HepG2 (cell line): Measurements from ENCODE around the gene KLHL21. TPM values are rescaled to one million over a fixed set of nuclear protein-coding genes. Genes with fewer than 3 reads are reported as not detected.
A peak's percentile ranks its signal among the peaks of the same experiment; 100 is the strongest.

Source experiments
- FOXA3 ChIP-seq: IDR thresholded peaks from 2 replicates; pipeline ENCODE4 v1.6.1; 2016; ENCODE audit warnings: missing genetic modification reagents, missing compliant biosample characterization
- FOXO4 ChIP-seq: sonication (generic); formaldehyde crosslinking; conservative IDR thresholded peaks from 2 replicates; pipeline ENCODE4 v1.8.1; 2023; ENCODE audit warnings: missing genetic modification reagents
- KLF13 ChIP-seq: sonication (generic); formaldehyde crosslinking; IDR thresholded peaks from 2 replicates; pipeline ENCODE4 v1.4.0; 2020; ENCODE audit warnings: mild to moderate bottlenecking, missing genetic modification reagents
- NONO ChIP-seq, 2 experiments: fragments of 450-650 bp in 1 of 2; sonication (generic) in 1 of 2; formaldehyde crosslinking in 1 of 2; IDR thresholded peaks in 1 of 2; conservative IDR thresholded peaks in 1 of 2; 2 replicates each; pipeline versions ENCODE4 v1.6.1 to v1.8.0; 2017 to 2022; ENCODE audit warnings: mild to moderate bottlenecking in 1 of 2, missing genetic modification reagents in 1 of 2, moderate library complexity in 1 of 2
- NR0B2 ChIP-seq: sonication (generic); formaldehyde crosslinking; IDR thresholded peaks from 2 replicates; pipeline ENCODE4 v1.4.0; 2020; ENCODE audit warnings: mild to moderate bottlenecking, missing genetic modification reagents
- PCBP1 ChIP-seq: fragments of 200-400 bp; formaldehyde crosslinking; IDR thresholded peaks from 2 replicates; pipeline ENCODE4 v1.6.1; 2017; ENCODE audit warnings: mild to moderate bottlenecking, low read depth, low read length, borderline replicate concordance
- SAP130 ChIP-seq: IDR thresholded peaks from 2 replicates; pipeline ENCODE4 v1.6.1; 2016; ENCODE audit warnings: low read depth
- SMAD1 ChIP-seq: sonication (generic); formaldehyde crosslinking; IDR thresholded peaks from 2 replicates; pipeline ENCODE4 v1.4.0; 2020; ENCODE audit warnings: missing genetic modification reagents, low read depth, mild to moderate bottlenecking, borderline replicate concordance
- SRF ChIP-seq: IDR thresholded peaks from 2 replicates; pipeline ENCODE4 v1.6.1; 2011; ENCODE audit warnings: mild to moderate bottlenecking, low read depth, low read length, moderate library complexity
- SRSF4 ChIP-seq: fragments of 200-400 bp; formaldehyde crosslinking; IDR thresholded peaks from one replicate; pipeline ENCODE4 v1.6.1; 2018; ENCODE audit warnings: mild to moderate bottlenecking, low read depth, low read length, moderate library complexity; ENCODE audit not compliant: poor library complexity, severe bottlenecking
- TFDP1 ChIP-seq: IDR thresholded peaks from 2 replicates; pipeline ENCODE4 v1.6.1; 2016; ENCODE audit warnings: missing compliant biosample characterization, missing genetic modification reagents, borderline replicate concordance
- ZBTB39 ChIP-seq: sonication (generic); formaldehyde crosslinking; IDR thresholded peaks from 2 replicates; pipeline ENCODE4 v1.5.0; 2020; ENCODE audit warnings: missing genetic modification reagents
- ZNF234 ChIP-seq: sonication (generic); formaldehyde crosslinking; conservative IDR thresholded peaks from 2 replicates; pipeline ENCODE4 v1.5.1; 2020; ENCODE audit warnings: mild to moderate bottlenecking, missing genetic modification reagents
- ZNF430 ChIP-seq: sonication (generic); formaldehyde crosslinking; IDR thresholded peaks from 2 replicates; pipeline ENCODE4 v1.9.0; 2021; ENCODE audit warnings: mild to moderate bottlenecking, missing genetic modification reagents
- ZNF512B ChIP-seq: sonication (generic); formaldehyde crosslinking; IDR thresholded peaks from 2 replicates; pipeline ENCODE4 v1.5.1; 2020; ENCODE audit warnings: missing genetic modification reagents, mild to moderate bottlenecking, borderline replicate concordance
- ZNF564 ChIP-seq: sonication (generic); formaldehyde crosslinking; IDR thresholded peaks from 2 replicates; pipeline ENCODE4 v1.8.1; 2023; ENCODE audit warnings: mild to moderate bottlenecking, missing genetic modification reagents
- ZNF607 ChIP-seq: sonication (generic); formaldehyde crosslinking; IDR thresholded peaks from 2 replicates; pipeline ENCODE4 v1.5.1; 2020; ENCODE audit warnings: missing genetic modification reagents, mild to moderate bottlenecking, borderline replicate concordance
- ZNF761 ChIP-seq: sonication (generic); formaldehyde crosslinking; conservative IDR thresholded peaks from 2 replicates; pipeline ENCODE4 v1.4.0; 2020; ENCODE audit warnings: mild to moderate bottlenecking, missing genetic modification reagents
- ZNF788 ChIP-seq: sonication (generic); formaldehyde crosslinking; IDR thresholded peaks from 2 replicates; pipeline ENCODE4 v1.5.0; 2020; ENCODE audit warnings: mild to moderate bottlenecking, missing genetic modification reagents, borderline replicate concordance
- ZSCAN12 ChIP-seq: sonication (generic); formaldehyde crosslinking; IDR thresholded peaks from 2 replicates; pipeline ENCODE4 v1.9.0; 2021; ENCODE audit warnings: mild to moderate bottlenecking, missing genetic modification reagents
- ZSCAN31 ChIP-seq: sonication (generic); formaldehyde crosslinking; IDR thresholded peaks from 2 replicates; pipeline ENCODE4 v1.5.0; 2020; ENCODE audit warnings: low read depth, mild to moderate bottlenecking, missing genetic modification reagents
- polyA plus RNA-seq, 8 experiments: library from polyadenylated mRNA; depleted of rRNA in 3 of 8; stranded (reverse) in 7 of 8; unstranded in 1 of 8; fragments of >200 nt; fragmentation: Illumina TruSeq in 4 of 8; extraction: Trizol in 4 of 8; gene quantifications; 2 replicates each; pipeline versions ENCODE4 v1.2.1 to v1.2.3, GENCODE V29; 2011 to 2016; ENCODE audit warnings: low read depth in 4 of 8, missing spikeins in 1 of 8, mixed read lengths in 1 of 8; ENCODE audit not compliant: insufficient read depth in 1 of 8
- total RNA-seq, 5 experiments: library from RNA; depleted of rRNA; stranded (reverse); fragments of >200 nt; fragmentation: Illumina TruSeq; extraction: Trizol; gene quantifications; 2 replicates each; pipeline ENCODE4 v1.2.3, GENCODE V29; 2016; ENCODE audit warnings: low read depth in 1 of 5

Gene KLHL21
- total and polyA plus RNA-seq, 2 of the 13 experiments (the other 11 are each of a cell fraction or from before 2014, with no cell fraction given), result 14.8 to 25.0 TPM

GRCh38 chr1:6603915-6604558, 1.4 kb upstream of the KLHL21 start (continued):
- peak; percentile 70; the same call in 1 of the 2 replicates for TF ChIP-seq TFDP1 (CRISPR knock-in tag)
- TF ChIP-seq KLF13 (CRISPR knock-in tag), result no peak
- no peak for TF ChIP-seq ZNF761 (CRISPR knock-in tag)
- TF ChIP-seq ZNF788 (CRISPR knock-in tag), result no peak; the same call in 1 of the 2 replicates
- no peak for TF ChIP-seq SMAD1 (CRISPR knock-in tag)
- TF ChIP-seq NR0B2 (CRISPR knock-in tag), result no peak; the same call in 1 of the 2 replicates
- peak; percentile 9; the same call in 1 of the 2 replicates for TF ChIP-seq ZBTB39 (CRISPR knock-in tag)
- no peak for TF ChIP-seq NONO (IDR thresholded peaks at IDR 0.05)
- peak; percentile 81; the same call in 1 of the 2 replicates for TF ChIP-seq NONO (CRISPR knock-in tag; conservative IDR thresholded peaks at IDR 0.05)
- TF ChIP-seq FOXO4 (CRISPR knock-in tag), result no peak
- TF ChIP-seq ZNF564 (CRISPR knock-in tag), result no peak
- peak; percentile 78 for TF ChIP-seq ZNF430 (CRISPR knock-in tag)
- no peak for TF ChIP-seq SRSF4
- peak; percentile 88 for TF ChIP-seq SAP130
- peak; percentile 7; the same call in 1 of the 2 replicates for TF ChIP-seq ZSCAN12 (CRISPR knock-in tag)
- peak; percentile 52; the same call in 1 of the 2 replicates for TF ChIP-seq FOXA3 (CRISPR knock-in tag)
- TF ChIP-seq SRF, result peak; percentile 93
- TF ChIP-seq ZNF234 (CRISPR knock-in tag), result no peak
- no peak for TF ChIP-seq ZSCAN31 (CRISPR knock-in tag)
- TF ChIP-seq PCBP1, result no peak
- no peak for TF ChIP-seq ZNF512B (CRISPR knock-in tag)
- peak; percentile 79; the same call in 1 of the 2 replicates for TF ChIP-seq ZNF607 (CRISPR knock-in tag)
